ENCODE data around the gene GRM7.

GRM7 gene

GRCh38 chr3:6857510-6857909 is 3.4 kb upstream of the GRM7 start:
- no peak overlapping the region for H3K27ac ChIP-seq
- H3K9me3 ChIP-seq (ENCODE audit: severe bottlenecking): no peaks in the 10 kb centered on the region
- no peaks in the 10 kb centered on the region for H3K36me3 ChIP-seq
- H3K27me3 ChIP-seq (ENCODE audit: insufficient read depth, low read depth, severe bottlenecking): peaks cover 46% of the 10 kb centered on the region
- no peak for TF ChIP-seq CTCF (IDR thresholded peaks at IDR 0.05; ENCODE audit: low read depth, low read length)
- DNase-seq: no peak
- no peak overlapping the region for H3K4me3 ChIP-seq (ENCODE audit: low read depth, low read length)

- peaks cover 63% of the 10 kb centered on the region for H3K27me3 ChIP-seq (ENCODE audit: insufficient read depth, low read depth, severe bottlenecking)
- no peaks in the 10 kb centered on the region for H3K9me3 ChIP-seq (ENCODE audit: severe bottlenecking)
- peak overlapping the region; percentile 29 for H3K4me3 ChIP-seq (ENCODE audit: low read depth, low read length)
- H3K36me3 ChIP-seq: no peaks in the 10 kb centered on the region
- no peak for DNase-seq
- no peak for TF ChIP-seq CTCF (IDR thresholded peaks at IDR 0.05; ENCODE audit: low read depth, low read length)
- H3K27ac ChIP-seq: no peak overlapping the region
Measured at GRCh38 chr3:6860149-6860953, 564 bp upstream of the GRM7 start.

GRCh38 chr3:6861625-6862000 is 698 bp downstream of the GRM7 start:
- no peaks in the 10 kb centered on the region for H3K36me3 ChIP-seq
- H3K27me3 ChIP-seq (ENCODE audit: insufficient read depth, low read depth, severe bottlenecking): peaks cover 62% of the 10 kb centered on the region
- H3K27ac ChIP-seq: no peak overlapping the region
- no peak for TF ChIP-seq CTCF (IDR thresholded peaks at IDR 0.05; ENCODE audit: low read depth, low read length)
- no peak overlapping the region; the same call in 1 of the 2 replicates for H3K4me3 ChIP-seq (ENCODE audit: low read depth, low read length)
- peak; percentile 8 for DNase-seq
- no peaks in the 10 kb centered on the region for H3K9me3 ChIP-seq (ENCODE audit: severe bottlenecking)

GRCh38 chr3:6862041-6862879 is 1.3 kb downstream of the GRM7 start:
- Histone ChIP-seq H3K27me3 (ENCODE audit: insufficient read depth, low read depth, severe bottlenecking) (peaks cover 65% of the 10 kb centered on the region), H3K27ac (no peak overlapping the region), H3K4me3 (ENCODE audit: low read depth, low read length) (no peak overlapping the region), H3K9me3 (ENCODE audit: severe bottlenecking) (no peaks in the 10 kb centered on the region), H3K36me3 (no peaks in the 10 kb centered on the region)
- DNase-seq: no peak
- no peak for TF ChIP-seq CTCF (IDR thresholded peaks at IDR 0.05; ENCODE audit: low read depth, low read length)

GRCh38 chr3:6862880-6863195 is 1.9 kb downstream of the GRM7 start:
- no peak overlapping the region for H3K27ac ChIP-seq
- no peaks in the 10 kb centered on the region for H3K9me3 ChIP-seq (ENCODE audit: severe bottlenecking)
- peaks cover 65% of the 10 kb centered on the region for H3K27me3 ChIP-seq (ENCODE audit: insufficient read depth, low read depth, severe bottlenecking)
- H3K36me3 ChIP-seq: no peaks in the 10 kb centered on the region
- DNase-seq: no peak
- TF ChIP-seq CTCF (IDR thresholded peaks at IDR 0.05; ENCODE audit: low read depth, low read length): no peak
- no peak overlapping the region for H3K4me3 ChIP-seq (ENCODE audit: low read depth, low read length)
